Measurements from ENCODE around the gene CDKL2. TPM values are rescaled to one million over a fixed set of nuclear protein-coding genes. Genes with fewer than 3 reads are reported as not detected.
A peak's percentile ranks its signal among the peaks of the same experiment; 100 is the strongest.

The CDKL2 gene
- total and polyA plus RNA-seq, 2 experiments from 2014 or later = not detected

GRCh38 chr4:75621715-75622114, 8.6 kb downstream of the CDKL2 start:
- no peak overlapping the region for H3K4me3 ChIP-seq
- H3K79me2 ChIP-seq (ENCODE audit: insufficient read depth) = no peaks in the 10 kb centered on the region
- no peak for TF ChIP-seq EZH2 (IDR thresholded peaks at IDR 0.05; ENCODE audit: insufficient read depth, poor library complexity, severe bottlenecking)
- no peak for TF ChIP-seq EZH2phosphoT487 (IDR thresholded peaks at IDR 0.05; ENCODE audit: insufficient read depth, low read depth)
- no peaks in the 10 kb centered on the region for H3K36me3 ChIP-seq (ENCODE audit: low read depth)
- no peak overlapping the region for H3K27ac ChIP-seq
- H3K9me3 ChIP-seq (ENCODE audit: low read depth) = no peaks in the 10 kb centered on the region
- H3K9ac ChIP-seq = no peak overlapping the region
- no peaks in the 10 kb centered on the region for H4K20me1 ChIP-seq (ENCODE audit: insufficient read depth)
- H3K4me1 ChIP-seq (ENCODE audit: insufficient read depth) = no peaks in the 10 kb centered on the region
- no peaks in the 10 kb centered on the region for H3K9me2 ChIP-seq (ENCODE audit: insufficient read depth)
- in situ Hi-C loops (cut with MboI) = no loop called here
- no peak for DNase-seq
- H3F3A ChIP-seq (ENCODE audit: insufficient read depth) = no peaks in the 10 kb centered on the region
- H3K4me2 ChIP-seq (ENCODE audit: unreplicated experiment) = no peak overlapping the region
- no peak overlapping the region for H2AFZ ChIP-seq
- no peaks in the 10 kb centered on the region for H3K27me3 ChIP-seq (replicated peaks; ENCODE audit: insufficient read depth)

- WGBS, 2 experiments (ENCODE audit: low coverage in 1 of 2, low lambda C conversion rate in 2 of 2, missing lambda C conversion rate in 2 of 2) = 60 to 87% methylated on average over 1 of the region's 1 CpG
- DNase-seq = no peak
- no peak overlapping the region for H3K4me2 ChIP-seq (ENCODE audit: unreplicated experiment)
- no peaks in the 10 kb centered on the region for H3K27me3 ChIP-seq (replicated peaks; ENCODE audit: insufficient read depth)
- no peaks in the 10 kb centered on the region for H3K4me1 ChIP-seq (ENCODE audit: insufficient read depth)
- H3K4me3 ChIP-seq = no peak overlapping the region
- in situ Hi-C loops (cut with MboI) = no loop called here
- no peaks in the 10 kb centered on the region for H4K20me1 ChIP-seq (ENCODE audit: insufficient read depth)
- H3K36me3 ChIP-seq (ENCODE audit: low read depth) = no peaks in the 10 kb centered on the region
- no peak overlapping the region for H2AFZ ChIP-seq
- H3K9ac ChIP-seq = no peak overlapping the region
- no peaks in the 10 kb centered on the region for H3K9me3 ChIP-seq (ENCODE audit: low read depth)
- no peaks in the 10 kb centered on the region for H3K79me2 ChIP-seq (ENCODE audit: insufficient read depth)
- H3K9me2 ChIP-seq (ENCODE audit: insufficient read depth) = no peaks in the 10 kb centered on the region
- no peak overlapping the region for H3K27ac ChIP-seq
- H3F3A ChIP-seq (ENCODE audit: insufficient read depth) = no peaks in the 10 kb centered on the region
- TF ChIP-seq EZH2 (IDR thresholded peaks at IDR 0.05; ENCODE audit: insufficient read depth, poor library complexity, severe bottlenecking) (no peak), EZH2phosphoT487 (IDR thresholded peaks at IDR 0.05; ENCODE audit: insufficient read depth, low read depth) (no peak)
Measured at GRCh38 chr4:75612306-75612705, 18.0 kb downstream of the CDKL2 start.

GRCh38 chr4:75605928-75606327, 24.4 kb downstream of the CDKL2 start:
- Histone ChIP-seq H3K9ac (no peak overlapping the region), H4K20me1 (ENCODE audit: insufficient read depth) (no peaks in the 10 kb centered on the region), H3K9me2 (ENCODE audit: insufficient read depth) (no peaks in the 10 kb centered on the region), H3K36me3 (ENCODE audit: low read depth) (no peaks in the 10 kb centered on the region), H3K4me3 (no peak overlapping the region), H3K79me2 (ENCODE audit: insufficient read depth) (no peaks in the 10 kb centered on the region), H3K9me3 (ENCODE audit: low read depth) (no peaks in the 10 kb centered on the region), H2AFZ (no peak overlapping the region), H3K27me3 (replicated peaks; ENCODE audit: insufficient read depth) (no peaks in the 10 kb centered on the region), H3K27ac (no peak overlapping the region), H3F3A (ENCODE audit: insufficient read depth) (no peaks in the 10 kb centered on the region), H3K4me2 (ENCODE audit: unreplicated experiment) (no peak overlapping the region), H3K4me1 (ENCODE audit: insufficient read depth) (no peaks in the 10 kb centered on the region)
- in situ Hi-C loops (cut with MboI) = no loop called here
- no peak for DNase-seq
- TF ChIP-seq EZH2 (IDR thresholded peaks at IDR 0.05; ENCODE audit: insufficient read depth, poor library complexity, severe bottlenecking) (no peak), EZH2phosphoT487 (IDR thresholded peaks at IDR 0.05; ENCODE audit: insufficient read depth, low read depth) (no peak)
- WGBS, 2 experiments (ENCODE audit: low coverage in 1 of 2, low lambda C conversion rate in 2 of 2, missing lambda C conversion rate in 2 of 2) = 55 to 95% methylated on average over 1 to 4 of the region's 4 CpGs

- H3K4me3 ChIP-seq = no peak overlapping the region
- no peak overlapping the region for H3K4me2 ChIP-seq (ENCODE audit: unreplicated experiment)
- TF ChIP-seq EZH2phosphoT487 (IDR thresholded peaks at IDR 0.05; ENCODE audit: insufficient read depth, low read depth) = no peak
- TF ChIP-seq EZH2 (IDR thresholded peaks at IDR 0.05; ENCODE audit: insufficient read depth, poor library complexity, severe bottlenecking) = no peak
- 61 to 63% methylated on average over 4 of the region's 4 CpGs for WGBS, 2 experiments (ENCODE audit: low coverage in 1 of 2, low lambda C conversion rate in 2 of 2, missing lambda C conversion rate in 2 of 2)
- H3F3A ChIP-seq (ENCODE audit: insufficient read depth) = no peaks in the 10 kb centered on the region
- no peaks in the 10 kb centered on the region for H3K9me3 ChIP-seq (ENCODE audit: low read depth)
- H3K9me2 ChIP-seq (ENCODE audit: insufficient read depth) = no peaks in the 10 kb centered on the region
- in situ Hi-C loops (cut with MboI) = no loop called here
- H3K79me2 ChIP-seq (ENCODE audit: insufficient read depth) = no peaks in the 10 kb centered on the region
- DNase-seq = no peak
- H3K4me1 ChIP-seq (ENCODE audit: insufficient read depth) = no peaks in the 10 kb centered on the region
- no peak overlapping the region for H3K27ac ChIP-seq
- no peaks in the 10 kb centered on the region for H4K20me1 ChIP-seq (ENCODE audit: insufficient read depth)
- H3K36me3 ChIP-seq (ENCODE audit: low read depth) = no peaks in the 10 kb centered on the region
- H3K27me3 ChIP-seq (replicated peaks; ENCODE audit: insufficient read depth) = no peaks in the 10 kb centered on the region
- no peak overlapping the region for H3K9ac ChIP-seq
- no peak overlapping the region for H2AFZ ChIP-seq
Measured at GRCh38 chr4:75599647-75600046, 30.7 kb downstream of the CDKL2 start.

GRCh38 chr4:75598390-75598789, 31.9 kb downstream of the CDKL2 start:
- no peaks in the 10 kb centered on the region for H3F3A ChIP-seq (ENCODE audit: insufficient read depth)
- no peak overlapping the region for H3K27ac ChIP-seq
- H3K79me2 ChIP-seq (ENCODE audit: insufficient read depth) = no peaks in the 10 kb centered on the region
- no peaks in the 10 kb centered on the region for H3K4me1 ChIP-seq (ENCODE audit: insufficient read depth)
- H3K4me3 ChIP-seq = no peak overlapping the region
- WGBS, 2 experiments (ENCODE audit: low coverage in 1 of 2, low lambda C conversion rate in 2 of 2, missing lambda C conversion rate in 2 of 2) = 45 to 60% methylated on average over 3 of the region's 3 CpGs
- H2AFZ ChIP-seq = no peak overlapping the region
- no peak overlapping the region for H3K9ac ChIP-seq
- H3K9me2 ChIP-seq (ENCODE audit: insufficient read depth) = no peaks in the 10 kb centered on the region
- no peaks in the 10 kb centered on the region for H3K36me3 ChIP-seq (ENCODE audit: low read depth)
- no peaks in the 10 kb centered on the region for H3K27me3 ChIP-seq (replicated peaks; ENCODE audit: insufficient read depth)
- H3K9me3 ChIP-seq (ENCODE audit: low read depth) = no peaks in the 10 kb centered on the region
- no peak overlapping the region for H3K4me2 ChIP-seq (ENCODE audit: unreplicated experiment)
- no peaks in the 10 kb centered on the region for H4K20me1 ChIP-seq (ENCODE audit: insufficient read depth)
- peak; percentile 58 for DNase-seq
- TF ChIP-seq EZH2phosphoT487 (IDR thresholded peaks at IDR 0.05; ENCODE audit: insufficient read depth, low read depth) (no peak), EZH2 (IDR thresholded peaks at IDR 0.05; ENCODE audit: insufficient read depth, poor library complexity, severe bottlenecking) (no peak)
- in situ Hi-C loops (cut with MboI) = no loop called here
